HepG2 (cell line): ENCODE measurements around the gene SOX13. TPM values are rescaled to one million over a fixed set of nuclear protein-coding genes. Genes with fewer than 3 reads are reported as not detected.

Experiments used
- ATAC-seq: fragments of 200-7000 bp; cut with Tn5 transposase; 3 replicates; pipeline ENCODE4 v1.9.1; 2020; ENCODE audit warnings: mild to moderate bottlenecking, moderate library complexity
- BruUV-seq: library from RNA; stranded (reverse); fragments of 400-500 nt; replicated peaks from 2 replicates; lab custom pipeline; 2021; lab: Mats Ljungman, UMichigan
- CTCF ChIA-PET: fragments of 300-600 bp; formaldehyde crosslinking; extraction: SDS; loops from one replicate; lab custom pipeline; 2021; ENCODE audit warnings: low total read pairs, inconsistent platforms, low intra/inter-chr PET ratio; lab: Yijun Ruan, JAX
- POLR2A ChIA-PET: fragments of 350-600 bp; sonication (Branson Sonifier 250); formaldehyde crosslinking; loops from one replicate; lab custom pipeline; 2020; ENCODE audit warnings: antibody characterized with exemption, inconsistent platforms; lab: Yijun Ruan, JAX
- DNase-seq: peaks from one replicate; pipeline ENCODE4 v3.0.0-alpha.2; 2015; ENCODE audit warnings: low spot score
- FAIRE-seq: peaks from 3 replicates; lab custom pipeline; 2011; peaks lifted over from hg19 to GRCh38; lab: Jason Lieb, UNC
- H2AFZ ChIP-seq: one replicate; pipeline ENCODE4 v1.6.1; 2011; ENCODE audit warnings: low read length, inconsistent platforms
- H3K27ac ChIP-seq: fragments of 300-600 bp; 3 replicates; pipeline ENCODE4 v1.8.0; 2011; ENCODE audit warnings: mixed run types, mild to moderate bottlenecking, mixed read lengths, low read length, inconsistent platforms; ENCODE audit not compliant: insufficient read depth; ENCODE audit errors: extremely low read length
- H3K27me3 ChIP-seq, 2 experiments: fragments of 200-600 bp in 1 of 2; 2 replicates in 1 of 2; 3 replicates in 1 of 2; pipeline versions ENCODE4 v1.6.0 to v1.8.0; 2011; ENCODE audit warnings: low read length in 2 of 2, mild to moderate bottlenecking in 2 of 2, moderate library complexity in 2 of 2, inconsistent platforms in 1 of 2; ENCODE audit not compliant: insufficient read depth in 2 of 2, control insufficient read depth in 1 of 2
- H3K36me3 ChIP-seq, 2 experiments: fragments of 200-600 bp in 1 of 2; replicated peaks in 1 of 2; 2 replicates in 1 of 2; 3 replicates in 1 of 2; pipeline versions ENCODE4 v1.5.1 to v1.8.0; 2011; ENCODE audit warnings: low read length in 2 of 2, inconsistent platforms in 1 of 2; ENCODE audit not compliant: insufficient read depth in 2 of 2, control insufficient read depth in 1 of 2
- H3K4me1 ChIP-seq: 2 replicates; pipeline ENCODE4 v1.5.1; 2012; ENCODE audit warnings: low read length, inconsistent platforms; ENCODE audit not compliant: insufficient read depth
- H3K4me2 ChIP-seq: 2 replicates; pipeline ENCODE4 v1.6.0; 2011; ENCODE audit warnings: low read depth, low read length, inconsistent platforms
- H3K4me3 ChIP-seq, 3 experiments: fragments of 200-600 bp in 1 of 3; sonication (generic), shearing (Covaris generic) in 1 of 3; replicated peaks in 1 of 3; 2 replicates each; pipeline ENCODE4 v1.5.1; 2011 to 2016; ENCODE audit warnings: low read length in 3 of 3, inconsistent platforms in 2 of 3, low read depth in 2 of 3, mild to moderate bottlenecking in 2 of 3, control low read depth in 1 of 3, mixed read lengths in 1 of 3; ENCODE audit not compliant: insufficient read depth in 1 of 3
- H3K79me2 ChIP-seq: one replicate; pipeline ENCODE4 v1.6.1; 2011; ENCODE audit warnings: low read length, inconsistent platforms; ENCODE audit not compliant: insufficient read depth
- H3K9ac ChIP-seq: 2 replicates; pipeline ENCODE4 v1.6.0; 2011; ENCODE audit warnings: mild to moderate bottlenecking, low read depth, low read length, inconsistent platforms; ENCODE audit not compliant: insufficient read depth
- H3K9me3 ChIP-seq: 2 replicates; pipeline ENCODE4 v1.5.1; 2012; ENCODE audit warnings: mild to moderate bottlenecking, low read length
- H4K20me1 ChIP-seq: 2 replicates; pipeline ENCODE4 v1.6.0; 2011; ENCODE audit warnings: inconsistent platforms, mild to moderate bottlenecking, low read length, moderate library complexity; ENCODE audit not compliant: insufficient read depth
- DMAP1 ChIP-seq: IDR thresholded peaks from 2 replicates; pipeline ENCODE4 v1.6.1; 2016
- FOXM1 ChIP-seq: sonication (generic); formaldehyde crosslinking; IDR thresholded peaks from 2 replicates; pipeline ENCODE4 v1.5.0; 2020; ENCODE audit warnings: missing genetic modification reagents
- HOXD1 ChIP-seq: sonication (generic); formaldehyde crosslinking; IDR thresholded peaks from 2 replicates; pipeline ENCODE4 v1.5.0; 2020; ENCODE audit warnings: missing genetic modification reagents
- NBN ChIP-seq: fragments of 450-650 bp; conservative IDR thresholded peaks from 2 replicates; pipeline ENCODE4 v1.6.1; 2017
- ZNF607 ChIP-seq: sonication (generic); formaldehyde crosslinking; IDR thresholded peaks from 2 replicates; pipeline ENCODE4 v1.5.1; 2020; ENCODE audit warnings: missing genetic modification reagents, mild to moderate bottlenecking, borderline replicate concordance
- WGBS: methylation state at CpG from one replicate; pipeline ENCODE4 v1.1.6; 2017; ENCODE audit warnings: low lambda C conversion rate; 5-methylcytosine and 5-hydroxymethylcytosine counted together
- in situ Hi-C: cut with HindIII; loops from 2 replicates; pipeline ENCODE4 v1.10.0; 2017; ENCODE audit warnings: low pct_unique_long_range_greater_than_20kb; ENCODE audit not compliant: extremely low pct_ligation_motif_present
- intact Hi-C: fragments of 100-400 bp; cut with micrococcal nuclease; formaldehyde crosslinking; loops from one replicate; pipeline ENCODE4 v1.10.0; 2022; ENCODE audit not compliant: unreplicated experiment
- polyA plus RNA-seq, 8 experiments: library from polyadenylated mRNA; depleted of rRNA in 3 of 8; stranded (reverse) in 7 of 8; unstranded in 1 of 8; fragments of >200 nt; fragmentation: Illumina TruSeq in 4 of 8; extraction: Trizol in 4 of 8; gene quantifications; 2 replicates each; pipeline versions ENCODE4 v1.2.1 to v1.2.3, GENCODE V29; 2011 to 2016; ENCODE audit warnings: low read depth in 4 of 8, missing spikeins in 1 of 8, mixed read lengths in 1 of 8; ENCODE audit not compliant: insufficient read depth in 1 of 8
- total RNA-seq, 5 experiments: library from RNA; depleted of rRNA; stranded (reverse); fragments of >200 nt; fragmentation: Illumina TruSeq; extraction: Trizol; gene quantifications; 2 replicates each; pipeline ENCODE4 v1.2.3, GENCODE V29; 2016; ENCODE audit warnings: low read depth in 1 of 5
- TF ChIP-seq, protein P1 (sequence below): sonication (generic); formaldehyde crosslinking; IDR thresholded peaks from 2 replicates; pipeline ENCODE4 v1.4.0; 2020; ENCODE audit warnings: mild to moderate bottlenecking, missing genetic modification reagents

Gene SOX13
- total and polyA plus RNA-seq, 2 of the 13 experiments (the other 11 are each of a cell fraction or from before 2014, with no cell fraction given) = 13.3 to 15.8 TPM

- BruUV-seq = no TSS peak
- POLR2A ChIA-PET = interaction anchor here (0.7 to 1.1 kb wide), 2 partner anchors 13 to 29 kb away, joined by 3 read pairs; no protein-coding TSS in a partner anchor
These were observed 85.0 kb downstream of the SOX13 start for GRCh38 chr1:204157962-204158361.

More at GRCh38 chr1:204157962-204158361, 85.0 kb downstream of the SOX13 start:
- no peaks in the 10 kb centered on the region for H3K36me3 ChIP-seq
- peaks cover 38% of the 10 kb centered on the region for H3K4me1 ChIP-seq
- in situ Hi-C loops = loop anchor here (5.0 kb wide), 1 partner anchor 54 kb away; the partner anchor contains the start of gene GOLT1A
- H3K4me3 ChIP-seq = no peak overlapping the region
- no peak overlapping the region for H3K4me2 ChIP-seq
- 38% methylated on average over 6 of the region's 6 CpGs for WGBS
- no peak overlapping the region for H3K27ac ChIP-seq
- H3K9ac ChIP-seq = no peak overlapping the region
- no peak for ATAC-seq
- no peaks in the 10 kb centered on the region for H4K20me1 ChIP-seq
- H3K9me3 ChIP-seq = no peaks in the 10 kb centered on the region
- peaks cover 7 to 29% of the 10 kb centered on the region in 2 experiments; a peak in 3 of 5 replicates for H3K27me3 ChIP-seq
- no peak for DNase-seq
- TF ChIP-seq DMAP1 (CRISPR knock-in tag) (no peak), FOXM1 (CRISPR knock-in tag) (no peak), HOXD1 (CRISPR knock-in tag) (no peak), NBN (no peak), ZNF607 (CRISPR knock-in tag) (no peak)
- TF ChIP-seq, protein P1, sequence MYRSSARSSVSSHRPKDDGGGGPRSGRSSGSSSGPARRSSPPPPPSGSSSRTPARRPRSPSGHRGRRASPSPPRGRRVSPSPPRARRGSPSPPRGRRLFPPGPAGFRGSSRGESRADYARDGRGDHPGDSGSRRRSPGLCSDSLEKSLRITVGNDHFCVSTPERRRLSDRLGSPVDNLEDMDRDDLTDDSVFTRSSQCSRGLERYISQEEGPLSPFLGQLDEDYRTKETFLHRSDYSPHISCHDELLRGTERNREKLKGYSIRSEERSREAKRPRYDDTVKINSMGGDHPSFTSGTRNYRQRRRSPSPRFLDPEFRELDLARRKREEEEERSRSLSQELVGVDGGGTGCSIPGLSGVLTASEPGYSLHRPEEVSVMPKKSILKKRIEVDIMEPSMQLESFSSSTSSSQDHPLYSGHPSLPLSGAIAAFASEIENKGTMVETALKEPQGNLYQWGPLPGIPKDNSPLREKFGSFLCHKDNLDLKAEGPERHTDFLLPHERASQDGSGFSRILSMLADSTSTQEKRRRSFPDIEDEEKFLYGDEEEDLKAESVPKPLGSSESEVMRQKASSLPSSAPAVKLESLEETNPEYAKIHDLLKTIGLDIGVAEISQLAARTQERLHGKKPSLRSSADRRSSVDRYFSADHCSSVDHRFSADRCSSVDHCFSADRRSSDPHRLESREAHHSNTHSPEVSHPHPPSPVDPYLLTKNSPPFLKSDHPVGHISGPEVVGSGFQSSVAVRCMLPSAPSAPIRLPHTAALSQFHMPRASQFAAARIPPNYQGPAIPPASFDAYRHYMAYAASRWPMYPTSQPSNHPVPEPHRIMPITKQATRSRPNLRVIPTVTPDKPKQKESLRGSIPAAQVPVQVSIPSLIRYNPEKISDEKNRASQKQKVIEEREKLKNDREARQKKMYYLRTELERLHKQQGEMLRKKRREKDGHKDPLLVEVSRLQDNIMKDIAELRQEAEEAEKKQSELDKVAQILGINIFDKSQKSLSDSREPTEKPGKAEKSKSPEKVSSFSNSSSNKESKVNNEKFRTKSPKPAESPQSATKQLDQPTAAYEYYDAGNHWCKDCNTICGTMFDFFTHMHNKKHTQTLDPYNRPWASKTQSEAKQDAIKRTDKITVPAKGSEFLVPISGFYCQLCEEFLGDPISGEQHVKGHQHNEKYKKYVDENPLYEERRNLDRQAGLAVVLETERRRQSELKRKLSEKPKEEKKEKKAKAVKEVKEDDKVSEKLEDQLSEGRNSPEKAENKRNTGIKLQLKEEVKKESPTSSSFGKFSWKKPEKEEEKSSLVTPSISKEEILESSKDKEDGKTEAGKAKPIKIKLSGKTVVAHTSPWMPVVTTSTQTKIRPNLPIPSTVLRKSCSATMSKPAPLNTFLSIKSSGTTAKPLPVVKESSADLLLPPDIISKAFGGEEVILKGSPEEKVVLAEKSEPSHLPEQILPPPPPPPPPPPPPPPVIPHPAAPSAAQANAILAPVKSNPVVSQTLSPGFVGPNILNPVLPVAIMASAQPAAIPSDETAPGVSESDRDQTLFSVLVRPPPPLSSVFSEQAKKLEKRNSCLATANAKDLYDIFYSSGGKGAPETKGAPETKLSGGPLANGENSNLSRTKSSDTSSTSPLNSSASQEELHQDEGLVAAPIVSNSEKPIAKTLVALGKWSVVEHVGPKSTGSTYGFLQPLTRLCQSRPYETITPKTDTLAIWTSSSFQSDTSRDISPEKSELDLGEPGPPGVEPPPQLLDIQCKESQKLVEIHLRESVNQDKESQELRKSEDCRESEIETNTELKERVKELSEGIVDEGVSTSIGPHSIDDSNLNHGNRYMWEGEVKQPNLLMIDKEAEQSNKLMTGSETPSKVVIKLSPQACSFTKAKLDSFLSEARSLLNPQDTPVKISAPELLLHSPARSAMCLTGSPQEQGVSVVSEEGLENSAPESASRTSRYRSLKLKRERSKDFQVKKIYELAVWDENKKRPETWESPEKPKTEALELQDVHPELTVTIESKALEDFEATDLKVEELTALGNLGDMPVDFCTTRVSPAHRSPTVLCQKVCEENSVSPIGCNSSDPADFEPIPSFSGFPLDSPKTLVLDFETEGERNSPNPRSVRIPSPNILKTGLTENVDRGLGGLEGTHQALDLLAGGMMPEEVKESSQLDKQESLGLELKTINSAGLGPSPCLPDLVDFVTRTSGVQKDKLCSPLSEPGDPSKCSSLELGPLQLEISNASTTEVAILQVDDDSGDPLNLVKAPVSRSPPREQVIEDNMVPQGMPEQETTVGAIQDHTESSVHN (CRISPR knock-in tag) = no peak
- TF ChIP-seq, all 625 proteins: peak for 0
- FAIRE-seq = no peak
- Histone ChIP-seq H3K79me2 (no peaks in the 10 kb centered on the region), H2AFZ (no peak overlapping the region)
- CTCF ChIA-PET = no interaction called here
- intact Hi-C loops = loop anchor here (10.0 kb wide), 1 partner anchor 217 kb away; no protein-coding TSS in a partner anchor
